CD14-positive monocyte (primary cell): Measurements from ENCODE around the gene COL20A1. TPM values are rescaled to one million over a fixed set of nuclear protein-coding genes. Genes with fewer than 3 reads are reported as not detected.

Experiments
- DNase-seq, 3 donors: peaks; one replicate each; pipeline ENCODE4 v3.0.0-alpha.2; 2011 to 2022
- H2AFZ ChIP-seq: 2 replicates; pipeline ENCODE4 v1.6.0; 2012; ENCODE audit warnings: mild to moderate bottlenecking, low read depth, low read length, inconsistent platforms; ENCODE audit not compliant: insufficient read depth, poor library complexity, severe bottlenecking
- H3K27ac ChIP-seq, 2 donors: 1 replicate in 1 of 2; 2 replicates in 1 of 2; pipeline ENCODE4 v1.5.1; 2012 to 2013; ENCODE audit warnings: low read length in 2 of 2, control low read depth in 1 of 2, inconsistent platforms in 1 of 2, low read depth in 1 of 2, mild to moderate bottlenecking in 1 of 2
- H3K27me3 ChIP-seq, 2 donors: one replicate each; pipeline versions ENCODE4 v1.6.0 to v1.6.1; 2011 to 2013; ENCODE audit warnings: low read length in 2 of 2; ENCODE audit not compliant: control insufficient read depth in 2 of 2, insufficient read depth in 2 of 2
- H3K36me3 ChIP-seq, 2 donors: replicated peaks in 1 of 2; 1 replicate in 1 of 2; 2 replicates in 1 of 2; pipeline versions ENCODE4 v1.5.1 to v1.6.1; 2012 to 2013; ENCODE audit warnings: low read length in 2 of 2, control low read depth in 1 of 2, inconsistent platforms in 1 of 2, mild to moderate bottlenecking in 1 of 2; ENCODE audit not compliant: insufficient read depth in 2 of 2, control insufficient read depth in 1 of 2
- H3K4me1 ChIP-seq, 2 donors: 1 replicate in 1 of 2; 2 replicates in 1 of 2; pipeline versions ENCODE4 v1.5.1 to v1.6.1; 2012 to 2013; ENCODE audit warnings: low read length in 2 of 2, control low read depth in 1 of 2, inconsistent platforms in 1 of 2, mild to moderate bottlenecking in 1 of 2, moderate library complexity in 1 of 2; ENCODE audit not compliant: insufficient read depth in 2 of 2, control insufficient read depth in 1 of 2
- H3K4me2 ChIP-seq: replicated peaks from 2 replicates; pipeline ENCODE3; 2012; ENCODE audit warnings: low read length, moderate library complexity, mild to moderate bottlenecking; ENCODE audit not compliant: poor library complexity, severe bottlenecking; ENCODE audit errors: extremely low read depth
- H3K4me3 ChIP-seq, 3 experiments: fragments of 200-600 bp in 1 of 3; sonication (generic) in 1 of 3; replicated peaks in 1 of 3; 1 replicate in 2 of 3; 2 replicates in 1 of 3; pipeline ENCODE4 v1.5.1; 2011 to 2013; ENCODE audit warnings: low read length in 3 of 3, mild to moderate bottlenecking in 3 of 3, control low read depth in 2 of 3, low read depth in 2 of 3, inconsistent platforms in 1 of 3, moderate library complexity in 1 of 3
- H3K79me2 ChIP-seq: 2 replicates; pipeline ENCODE4 v1.6.0; 2012; ENCODE audit warnings: mild to moderate bottlenecking, control low read depth, inconsistent platforms, low read length, moderate library complexity; ENCODE audit not compliant: insufficient read depth
- H3K9ac ChIP-seq: 2 replicates; pipeline ENCODE4 v1.6.0; 2017; ENCODE audit warnings: low read length, mild to moderate bottlenecking; ENCODE audit not compliant: insufficient read depth, poor library complexity, severe bottlenecking
- H3K9me3 ChIP-seq, 2 donors: replicated peaks in 1 of 2; 1 replicate in 1 of 2; 2 replicates in 1 of 2; pipeline versions ENCODE4 v1.5.1 to v1.6.1; 2012 to 2013; ENCODE audit warnings: low read length in 2 of 2, control low read depth in 1 of 2; ENCODE audit not compliant: control insufficient read depth in 1 of 2, insufficient read depth in 1 of 2
- H4K20me1 ChIP-seq: 2 replicates; pipeline ENCODE4 v1.6.0; 2012; ENCODE audit warnings: mild to moderate bottlenecking, low read length, control low read depth, moderate library complexity; ENCODE audit not compliant: insufficient read depth
- H3K27ac Mint-ChIP-seq, 7 donors: one replicate each; pipeline ENCODE4 v1.8.0; 2020; ENCODE audit warnings: mild to moderate bottlenecking in 7 of 7, mixed read lengths in 7 of 7, moderate library complexity in 6 of 7, inconsistent platforms in 2 of 7
- H3K27me3 Mint-ChIP-seq, 3 donors: one replicate each; pipeline ENCODE4 v1.8.0; 2021 to 2022; ENCODE audit warnings: low read depth in 3 of 3, mild to moderate bottlenecking in 3 of 3, mixed read lengths in 3 of 3, moderate library complexity in 3 of 3, inconsistent platforms in 1 of 3
- H3K36me3 Mint-ChIP-seq, 2 donors: one replicate each; pipeline ENCODE4 v1.8.0; 2020; ENCODE audit warnings: mixed read lengths in 2 of 2, inconsistent platforms in 1 of 2, mild to moderate bottlenecking in 1 of 2
- H3K4me1 Mint-ChIP-seq: one replicate; pipeline ENCODE4 v1.8.0; 2020; ENCODE audit warnings: mild to moderate bottlenecking, mixed read lengths
- H3K4me3 Mint-ChIP-seq, 2 donors: one replicate each; pipeline ENCODE4 v1.8.0; 2020; ENCODE audit warnings: mild to moderate bottlenecking in 2 of 2, mixed read lengths in 2 of 2, moderate library complexity in 1 of 2
- H3K9me3 Mint-ChIP-seq, 7 donors: one replicate each; pipeline ENCODE4 v1.8.0; 2020 to 2022; ENCODE audit warnings: mixed read lengths in 7 of 7, mild to moderate bottlenecking in 6 of 7, moderate library complexity in 6 of 7, inconsistent platforms in 2 of 7
- CTCF ChIP-seq: fragments of 200-600 bp; IDR thresholded peaks from one replicate; pipeline ENCODE4 v1.8.0; 2022; ENCODE audit warnings: antibody characterized with exemption, mild to moderate bottlenecking
- WGBS: methylation state at CpG from one replicate; pipeline ENCODE4 v1.1.5; 2013; ENCODE audit warnings: missing lambda C conversion rate; ENCODE audit not compliant: insufficient coverage; 5-methylcytosine and 5-hydroxymethylcytosine counted together
- intact Hi-C, 2 donors: fragments of 100-400 bp; cut with micrococcal nuclease; formaldehyde crosslinking; loops; one replicate each; pipeline versions ENCODE4 v1.15.0 to v1.15.1; 2023
- polyA plus RNA-seq, 3 donors: library from polyadenylated mRNA; depleted of rRNA in 1 of 3; unstranded in 2 of 3; stranded (reverse) in 1 of 3; fragments of 300-500 nt in 2 of 3; fragments of >200 nt in 1 of 3; fragmentation: Illumina TruSeq in 2 of 3; gene quantifications; 1 replicate in 2 of 3; 2 replicates in 1 of 3; pipeline ENCODE4 v1.2.3, GENCODE V29; 2012 to 2021

The COL20A1 gene
- polyA plus RNA-seq, 3 donors, result not detected

- intact Hi-C loops, result no loop called here
- Histone ChIP-seq H3K27me3 (peaks cover 2 to 31% of the 10 kb centered on the region in 2 donors), H4K20me1 (no peaks in the 10 kb centered on the region), H3K9me3 (peaks cover 0 to 2% of the 10 kb centered on the region in 2 donors), H3K4me2 (no peak overlapping the region), H3K36me3 (no peaks in the 10 kb centered on the region), H3K4me1 (no peaks in the 10 kb centered on the region), H3K9ac (no peak overlapping the region), H3K27ac (no peak overlapping the region), H3K4me3 (no peak overlapping the region), H3K79me2 (no peaks in the 10 kb centered on the region), H2AFZ (no peak overlapping the region)
- TF ChIP-seq CTCF, result no peak
- Mint-ChIP-seq H3K36me3 (no peaks in the 10 kb centered on the region), H3K9me3 (peaks cover 0 to 10% (median 1%) of the 10 kb centered on the region in 7 donors), H3K27me3 (peaks cover 34 to 58% (median 38%) of the 10 kb centered on the region in 3 donors), H3K4me3 (no peak overlapping the region), H3K27ac (peak overlapping the region in 1 of 7 donors; percentile 63), H3K4me1 (no peaks in the 10 kb centered on the region)
- WGBS, result 81% methylated on average over 18 of the region's 24 CpGs
- no peak for DNase-seq
These were observed 45.2 kb upstream of the COL20A1 start for GRCh38 chr20:63247671-63248228.

- no peak overlapping the region for H3K4me2 ChIP-seq
- H3K27ac Mint-ChIP-seq, result peak overlapping the region in 1 of 7 donors; percentile 49
- peaks cover 0 to 11% (median 1%) of the 10 kb centered on the region in 7 donors for H3K9me3 Mint-ChIP-seq
- H4K20me1 ChIP-seq, result no peaks in the 10 kb centered on the region
- no peak for DNase-seq
- H3K9ac ChIP-seq, result no peak overlapping the region
- 82% methylated on average over 25 of the region's 25 CpGs for whole genome bisulfite sequencing
- intact Hi-C loops, result no loop called here
- no peak overlapping the region for H3K27ac ChIP-seq
- H3K4me3 Mint-ChIP-seq, result no peak overlapping the region
- H2AFZ ChIP-seq, result no peak overlapping the region
- H3K36me3 ChIP-seq, result no peaks in the 10 kb centered on the region
- peaks cover 8 to 40% of the 10 kb centered on the region in 2 donors for H3K27me3 ChIP-seq
- no peaks in the 10 kb centered on the region for H3K79me2 ChIP-seq
- H3K4me3 ChIP-seq, result no peak overlapping the region
- H3K9me3 ChIP-seq, result peaks cover 0 to 7% of the 10 kb centered on the region in 2 donors
- no peaks in the 10 kb centered on the region for H3K36me3 Mint-ChIP-seq
- H3K4me1 Mint-ChIP-seq, result no peaks in the 10 kb centered on the region
- peaks cover 44 to 69% (median 46%) of the 10 kb centered on the region in 3 donors for H3K27me3 Mint-ChIP-seq
- H3K4me1 ChIP-seq, result no peaks in the 10 kb centered on the region
- TF ChIP-seq CTCF, result no peak
These were observed 44.0 kb upstream of the COL20A1 start for GRCh38 chr20:63248835-63249591.
